OCI-LY1 (cell line): Measurements from ENCODE around the gene HLA-DQA1.

Source experiments
- H2AFZ ChIP-seq: fragments of 200-600 bp; sonication (generic), shearing (Covaris generic); 2 replicates; pipeline ENCODE4 v1.6.0; 2014; ENCODE audit warnings: antibody characterized with exemption, mild to moderate bottlenecking, low read length
- H3F3A ChIP-seq: fragments of 200-600 bp; sonication (generic), shearing (Covaris generic); 2 replicates; pipeline ENCODE4 v1.6.0; 2014; ENCODE audit warnings: mild to moderate bottlenecking, antibody characterized with exemption, low read length, moderate library complexity; ENCODE audit not compliant: insufficient read depth
- H3K27ac ChIP-seq: fragments of 200-600 bp; sonication (generic); 2 replicates; pipeline ENCODE4 v1.5.1; 2014; ENCODE audit warnings: low read length, mixed run types, mild to moderate bottlenecking, low read depth; ENCODE audit not compliant: poor library complexity, severe bottlenecking
- H3K27me3 ChIP-seq: fragments of 200-600 bp; sonication (generic); 2 replicates; pipeline ENCODE4 v1.6.0; 2014; ENCODE audit warnings: antibody characterized with exemption, mild to moderate bottlenecking, low read length, moderate library complexity; ENCODE audit not compliant: insufficient read depth
- H3K36me3 ChIP-seq: fragments of 200-600 bp; sonication (generic); 2 replicates; pipeline ENCODE4 v1.6.1; 2014; ENCODE audit warnings: mild to moderate bottlenecking, antibody characterized with exemption, low read length, moderate library complexity, mixed read lengths; ENCODE audit not compliant: insufficient read depth
- H3K4me1 ChIP-seq: fragments of 200-600 bp; sonication (generic); 2 replicates; pipeline ENCODE4 v1.5.1; 2014; ENCODE audit warnings: mild to moderate bottlenecking, low read length, moderate library complexity; ENCODE audit not compliant: insufficient read depth, severe bottlenecking
- H3K4me2 ChIP-seq: fragments of 200-600 bp; sonication (generic), shearing (Covaris generic); 2 replicates; pipeline ENCODE4 v1.6.1; 2014; ENCODE audit warnings: low read length
- H3K4me3 ChIP-seq: fragments of 200-600 bp; sonication (generic); 2 replicates; pipeline ENCODE4 v1.5.1; 2014; ENCODE audit warnings: low read length, low read depth, mild to moderate bottlenecking, mixed read lengths; ENCODE audit not compliant: poor library complexity, severe bottlenecking
- H3K79me2 ChIP-seq: fragments of 200-600 bp; shearing (Covaris generic); 2 replicates; pipeline ENCODE4 v1.6.1; 2016; ENCODE audit warnings: mixed run types, low read length, mixed read lengths; ENCODE audit not compliant: insufficient read depth
- H3K9ac ChIP-seq: fragments of 200-600 bp; sonication (generic), shearing (Covaris generic); 2 replicates; pipeline ENCODE4 v1.6.1; 2014; ENCODE audit warnings: mild to moderate bottlenecking, low read length, mixed read lengths
- H3K9me2 ChIP-seq: fragments of 200-600 bp; sonication (generic), shearing (Covaris generic); 2 replicates; pipeline ENCODE4 v1.6.1; 2014; ENCODE audit warnings: low read depth, mild to moderate bottlenecking, low read length, mixed read lengths
- H3K9me3 ChIP-seq: fragments of 200-600 bp; shearing (Covaris generic); 2 replicates; pipeline ENCODE4 v1.6.1; 2014; ENCODE audit warnings: low read length, mixed read lengths
- H4K20me1 ChIP-seq: fragments of 200-600 bp; sonication (generic), shearing (Covaris generic); 2 replicates; pipeline ENCODE4 v1.6.0; 2016; ENCODE audit warnings: mild to moderate bottlenecking, low read length; ENCODE audit not compliant: insufficient read depth
- EZH2 ChIP-seq: fragments of 200-600 bp; sonication (generic), shearing (Covaris generic); IDR thresholded peaks from 2 replicates; pipeline ENCODE4 v1.8.0; 2017; ENCODE audit warnings: borderline replicate concordance, mixed run types, mild to moderate bottlenecking, antibody characterized with exemption, low read length, moderate library complexity, mixed read lengths
- TF ChIP-seq, protein P1 (sequence below): fragments of 200-600 bp; sonication (generic), shearing (Covaris generic); IDR thresholded peaks from 2 replicates; pipeline ENCODE4 v1.5.1; 2017; ENCODE audit warnings: mild to moderate bottlenecking, antibody characterized with exemption, low read length, moderate library complexity, mixed read lengths

HLA-DQA1 gene

DNA sequence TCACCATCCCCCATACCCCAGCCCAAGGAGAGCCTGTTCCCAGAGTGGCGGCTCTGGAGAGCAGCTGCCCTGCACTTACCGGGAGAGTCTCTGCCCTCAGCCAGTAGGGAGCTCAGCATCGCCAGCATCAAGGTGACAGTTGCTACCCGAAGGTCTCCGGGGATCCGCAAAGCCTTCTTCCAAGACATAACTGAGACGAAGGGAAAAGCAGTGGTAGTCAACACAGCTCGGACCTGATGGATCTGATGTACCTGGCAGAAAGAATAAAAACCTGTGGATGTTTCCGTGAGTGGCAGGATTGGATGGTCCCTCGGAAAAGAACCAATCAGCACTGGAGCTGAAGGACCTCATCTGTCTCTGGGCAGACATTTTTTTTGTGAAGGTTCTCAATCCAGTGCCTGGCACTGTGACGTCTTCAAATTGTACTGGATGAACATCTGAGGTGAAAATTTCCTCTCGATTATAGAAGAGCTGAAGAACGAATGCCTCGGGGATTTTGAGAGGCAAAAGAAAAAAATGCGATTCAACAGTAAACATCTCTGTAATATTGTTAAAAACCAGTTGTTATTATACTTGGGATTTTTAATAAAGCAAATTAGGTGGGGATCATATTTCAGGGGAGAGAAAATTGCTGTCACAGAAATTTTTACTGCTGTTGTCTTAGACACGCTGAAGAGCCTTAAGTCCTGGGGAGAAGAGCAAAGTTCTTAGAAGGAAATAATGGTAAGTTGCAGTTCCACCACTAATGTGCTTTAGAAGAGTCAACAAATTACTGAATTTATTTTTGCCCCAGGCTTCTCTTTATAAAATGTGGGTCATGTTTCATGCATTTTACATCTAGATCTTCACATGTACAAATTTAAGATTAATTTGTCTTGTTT lies 29.5 kb downstream of the HLA-DQA1 start, which contains the start of gene HLA-DQB1:
Gene HLA-DQB1 (minus strand): TSS at position 238 of the 881 bp plus-strand sequence. CDS start 50 bp downstream, at position 188.
- no peak within 1 kb of the TSS for H3K4me2 ChIP-seq

GRCh38 chr6:32668226-32668747 lies 31.1 kb downstream of the HLA-DQA1 start:
- Histone ChIP-seq H3K79me2 (no peaks in the 10 kb centered on the region), H3K4me2 (no peak overlapping the region), H4K20me1 (no peaks in the 10 kb centered on the region), H3K9me2 (no peaks in the 10 kb centered on the region), H2AFZ (no peak overlapping the region), H3K4me3 (no peak overlapping the region), H3K9ac (no peak overlapping the region), H3K27me3 (no peaks in the 10 kb centered on the region), H3K9me3 (no peaks in the 10 kb centered on the region), H3K4me1 (no peaks in the 10 kb centered on the region), H3F3A (no peaks in the 10 kb centered on the region), H3K36me3 (no peaks in the 10 kb centered on the region), H3K27ac (no peak overlapping the region)
- TF ChIP-seq, protein P1, sequence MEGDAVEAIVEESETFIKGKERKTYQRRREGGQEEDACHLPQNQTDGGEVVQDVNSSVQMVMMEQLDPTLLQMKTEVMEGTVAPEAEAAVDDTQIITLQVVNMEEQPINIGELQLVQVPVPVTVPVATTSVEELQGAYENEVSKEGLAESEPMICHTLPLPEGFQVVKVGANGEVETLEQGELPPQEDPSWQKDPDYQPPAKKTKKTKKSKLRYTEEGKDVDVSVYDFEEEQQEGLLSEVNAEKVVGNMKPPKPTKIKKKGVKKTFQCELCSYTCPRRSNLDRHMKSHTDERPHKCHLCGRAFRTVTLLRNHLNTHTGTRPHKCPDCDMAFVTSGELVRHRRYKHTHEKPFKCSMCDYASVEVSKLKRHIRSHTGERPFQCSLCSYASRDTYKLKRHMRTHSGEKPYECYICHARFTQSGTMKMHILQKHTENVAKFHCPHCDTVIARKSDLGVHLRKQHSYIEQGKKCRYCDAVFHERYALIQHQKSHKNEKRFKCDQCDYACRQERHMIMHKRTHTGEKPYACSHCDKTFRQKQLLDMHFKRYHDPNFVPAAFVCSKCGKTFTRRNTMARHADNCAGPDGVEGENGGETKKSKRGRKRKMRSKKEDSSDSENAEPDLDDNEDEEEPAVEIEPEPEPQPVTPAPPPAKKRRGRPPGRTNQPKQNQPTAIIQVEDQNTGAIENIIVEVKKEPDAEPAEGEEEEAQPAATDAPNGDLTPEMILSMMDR: no peak
- no peak for TF ChIP-seq EZH2

More for the DNA sequence above, 29.5 kb downstream of the HLA-DQA1 start, which contains the start of gene HLA-DQB1:
- Histone ChIP-seq H3K79me2 (no peaks in the 10 kb centered on the region), H3K9me3 (no peaks in the 10 kb centered on the region), H3K27ac (no peak within 1 kb of the TSS), H3K4me1 (no peaks in the 10 kb centered on the region), H3K9me2 (no peaks in the 10 kb centered on the region), H3K9ac (no peak within 1 kb of the TSS), H3K36me3 (no peaks in the 10 kb centered on the region), H2AFZ (no peak within 1 kb of the TSS), H3K27me3 (no peaks in the 10 kb centered on the region), H3F3A (no peaks in the 10 kb centered on the region), H4K20me1 (no peaks in the 10 kb centered on the region), H3K4me3 (no peak within 1 kb of the TSS)
- TF ChIP-seq, protein P1: no peak
- TF ChIP-seq EZH2: no peak

- TF ChIP-seq, protein P1: no peak
- no peak for TF ChIP-seq EZH2
- no peaks in the 10 kb centered on the region for H3F3A ChIP-seq
- no peaks in the 10 kb centered on the region for H3K79me2 ChIP-seq
- H3K4me2 ChIP-seq: no peak overlapping the region
- no peak overlapping the region for H2AFZ ChIP-seq
- no peak overlapping the region for H3K27ac ChIP-seq
- no peaks in the 10 kb centered on the region for H3K4me1 ChIP-seq
- no peak overlapping the region for H3K9ac ChIP-seq
- H3K27me3 ChIP-seq: no peaks in the 10 kb centered on the region
- H4K20me1 ChIP-seq: no peaks in the 10 kb centered on the region
- H3K4me3 ChIP-seq: no peak overlapping the region
- H3K36me3 ChIP-seq: no peaks in the 10 kb centered on the region
- no peaks in the 10 kb centered on the region for H3K9me3 ChIP-seq
- no peaks in the 10 kb centered on the region for H3K9me2 ChIP-seq
Observed at GRCh38 chr6:32669240-32669639, 32.0 kb downstream of the HLA-DQA1 start.
